ENCODE measurements around the gene SPRYD3. TPM values are rescaled to one million over a fixed set of nuclear protein-coding genes. Genes with fewer than 3 reads are reported as not detected.

Gene SPRYD3
- total and polyA plus RNA-seq, 2 of the 4 experiments (the other 2 are of a cell fraction): 25.6 to 27.8 TPM

- no peak for TF ChIP-seq SMC3 (IDR thresholded peaks at IDR 0.05; ENCODE audit: low read depth, low read length)
Measured at GRCh38 chr12:53069621-53070410, 9.4 kb downstream of the SPRYD3 start (continued).

GRCh38 chr12:53068811-53069585 is 10.2 kb downstream of the SPRYD3 start:
- ATAC-seq (ENCODE audit: low read depth) (no peak), DNase-seq (no peak)
- H2AFZ ChIP-seq (replicated peaks; ENCODE audit: low read length, poor library complexity): no peak overlapping the region
- no peak overlapping the region for H3K9ac ChIP-seq (ENCODE audit: low read depth, low read length)
- no peak overlapping the region for H2BK15ac ChIP-seq (ENCODE audit: low read depth, low read length)
- peaks cover 31% of the 10 kb centered on the region for H3K4me1 ChIP-seq (ENCODE audit: control insufficient read depth, insufficient read depth, low read length)
- dilution Hi-C loops (cut with HindIII; ENCODE audit: low sequenced_read_pairs, unreplicated experiment) (no loop called here), in situ Hi-C loops (cut with MboI; ENCODE audit: low sequenced_read_pairs) (loop anchor here (5.0 kb wide), 1 partner anchor 118 kb away; no protein-coding TSS in a partner anchor), intact Hi-C loops (cut with micrococcal nuclease) (no loop called here)
- H2BK20ac ChIP-seq (ENCODE audit: low read depth, low read length): no peak overlapping the region
- H4K5ac ChIP-seq (ENCODE audit: low read depth, low read length): no peak overlapping the region
- peaks cover 28% of the 10 kb centered on the region for H3K36me3 ChIP-seq (ENCODE audit: control insufficient read depth, insufficient read depth, low read length)
- H2AK5ac ChIP-seq (ENCODE audit: low read depth, low read length): no peak overlapping the region; the same call in 1 of the 2 replicates
- no peak overlapping the region for H3K4me3 ChIP-seq (ENCODE audit: insufficient read depth, low read depth, low read length)
- POLR2A ChIA-PET (ENCODE audit: unreplicated experiment): no interaction called here
- H2BK5ac ChIP-seq (ENCODE audit: low read depth, low read length, poor library complexity, severe bottlenecking): no peak overlapping the region
- no peak overlapping the region for H3K14ac ChIP-seq (replicated peaks; ENCODE audit: low read depth, low read length)
- H3K18ac ChIP-seq (ENCODE audit: low read depth, low read length): no peak overlapping the region
- no TSS peak for BruUV-seq (replicated peaks)
- no peak overlapping the region for H2BK120ac ChIP-seq (ENCODE audit: low read depth, low read length)
- peak overlapping the region; percentile 32 for H2AK9ac ChIP-seq (replicated peaks; ENCODE audit: low read depth, low read length, poor library complexity)
- H3K4me2 ChIP-seq (ENCODE audit: low read depth, low read length): no peak overlapping the region
- H3K9me1 ChIP-seq (ENCODE audit: insufficient read depth, low read length): peaks cover 15% of the 10 kb centered on the region
- no peak overlapping the region for H3K27ac ChIP-seq (ENCODE audit: insufficient read depth, low read length)
- no peak overlapping the region for H4K91ac ChIP-seq (ENCODE audit: insufficient read depth, low read depth, low read length)
- H3K4ac ChIP-seq (ENCODE audit: low read depth, low read length): peak overlapping the region; percentile 12; the same call in 1 of the 2 replicates
- H3K79me1 ChIP-seq (ENCODE audit: low read depth in 1 of 2, low read length in 2 of 2): peaks cover 16 to 64% of the 10 kb centered on the region in 2 experiments; a peak in 3 of 4 replicates
- WGBS, 2 experiments (ENCODE audit: extremely low coverage in 2 of 2, insufficient read length in 1 of 2): 89% methylated on average over 3 of the region's 15 CpGs; no CpG with 5 or more reads in 1 of the 2 experiments
- no peak overlapping the region for H3K23ac ChIP-seq (ENCODE audit: low read depth, low read length)
- no peaks in the 10 kb centered on the region for H3K9me3 ChIP-seq (ENCODE audit: control insufficient read depth, insufficient read depth, low read length)
- TF ChIP-seq, protein P1, sequence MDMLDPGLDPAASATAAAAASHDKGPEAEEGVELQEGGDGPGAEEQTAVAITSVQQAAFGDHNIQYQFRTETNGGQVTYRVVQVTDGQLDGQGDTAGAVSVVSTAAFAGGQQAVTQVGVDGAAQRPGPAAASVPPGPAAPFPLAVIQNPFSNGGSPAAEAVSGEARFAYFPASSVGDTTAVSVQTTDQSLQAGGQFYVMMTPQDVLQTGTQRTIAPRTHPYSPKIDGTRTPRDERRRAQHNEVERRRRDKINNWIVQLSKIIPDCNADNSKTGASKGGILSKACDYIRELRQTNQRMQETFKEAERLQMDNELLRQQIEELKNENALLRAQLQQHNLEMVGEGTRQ (IDR thresholded peaks at IDR 0.05; ENCODE audit: low read depth, low read length): no peak
- no peak for TF ChIP-seq POLR2A (IDR thresholded peaks at IDR 0.05; ENCODE audit: low read depth, low read length)
- no peak for TF ChIP-seq ELK1 (IDR thresholded peaks at IDR 0.05; ENCODE audit: borderline replicate concordance, low read depth, low read length)
- TF ChIP-seq MAZ (IDR thresholded peaks at IDR 0.05; ENCODE audit: borderline replicate concordance, low read depth, low read length): no peak
- TF ChIP-seq FOS (IDR thresholded peaks at IDR 0.05; ENCODE audit: low read depth, low read length): no peak
- TF ChIP-seq BHLHE40 (IDR thresholded peaks at IDR 0.05; ENCODE audit: low read depth, low read length): no peak
- no peak for TF ChIP-seq CTCF (conservative IDR thresholded peaks at IDR 0.05; ENCODE audit: low read depth, low read length)
- TF ChIP-seq CHD1 (IDR thresholded peaks at IDR 0.05; ENCODE audit: low read depth, low read length): no peak
- TF ChIP-seq MAFK (IDR thresholded peaks at IDR 0.05; ENCODE audit: low read depth, low read length): no peak
- H4K8ac ChIP-seq (ENCODE audit: low read depth in 2 of 2, low read length in 2 of 2): no peak overlapping the region
- H3K27me3 ChIP-seq (ENCODE audit: control insufficient read depth, insufficient read depth, low read length): no peaks in the 10 kb centered on the region
- H4K20me1 ChIP-seq (ENCODE audit: insufficient read depth, low read length): peaks cover 5% of the 10 kb centered on the region
- CTCF ChIA-PET: no interaction called here
- H3K56ac ChIP-seq (ENCODE audit: extremely low read depth, insufficient read depth, low read length): no peak overlapping the region

Data from IMR-90 (cell line).